ENCODE data around the gene AFG1L.

GRCh38 chr6:108568551-108569305 is 273.9 kb downstream of the AFG1L start:
- TF ChIP-seq, protein P1, sequence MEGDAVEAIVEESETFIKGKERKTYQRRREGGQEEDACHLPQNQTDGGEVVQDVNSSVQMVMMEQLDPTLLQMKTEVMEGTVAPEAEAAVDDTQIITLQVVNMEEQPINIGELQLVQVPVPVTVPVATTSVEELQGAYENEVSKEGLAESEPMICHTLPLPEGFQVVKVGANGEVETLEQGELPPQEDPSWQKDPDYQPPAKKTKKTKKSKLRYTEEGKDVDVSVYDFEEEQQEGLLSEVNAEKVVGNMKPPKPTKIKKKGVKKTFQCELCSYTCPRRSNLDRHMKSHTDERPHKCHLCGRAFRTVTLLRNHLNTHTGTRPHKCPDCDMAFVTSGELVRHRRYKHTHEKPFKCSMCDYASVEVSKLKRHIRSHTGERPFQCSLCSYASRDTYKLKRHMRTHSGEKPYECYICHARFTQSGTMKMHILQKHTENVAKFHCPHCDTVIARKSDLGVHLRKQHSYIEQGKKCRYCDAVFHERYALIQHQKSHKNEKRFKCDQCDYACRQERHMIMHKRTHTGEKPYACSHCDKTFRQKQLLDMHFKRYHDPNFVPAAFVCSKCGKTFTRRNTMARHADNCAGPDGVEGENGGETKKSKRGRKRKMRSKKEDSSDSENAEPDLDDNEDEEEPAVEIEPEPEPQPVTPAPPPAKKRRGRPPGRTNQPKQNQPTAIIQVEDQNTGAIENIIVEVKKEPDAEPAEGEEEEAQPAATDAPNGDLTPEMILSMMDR (IDR thresholded peaks at IDR 0.05; ENCODE audit: poor library complexity): no peak
- TF ChIP-seq EZH2 (IDR thresholded peaks at IDR 0.05; ENCODE audit: borderline replicate concordance) (no peak), EZH2phosphoT487 (IDR thresholded peaks at IDR 0.05; ENCODE audit: low read depth, severe bottlenecking, unreplicated experiment) (no peak)
